Loucy (cell line): ENCODE measurements around the gene MEIS1.

Experiments
- H2AFZ ChIP-seq: fragments of 200-600 bp; sonication (generic); 2 replicates; pipeline ENCODE4 v1.6.0; 2016; ENCODE audit warnings: antibody characterized with exemption, mild to moderate bottlenecking, low read length, moderate library complexity
- H3F3A ChIP-seq: fragments of 200-600 bp; 2 replicates; pipeline ENCODE4 v1.6.0; 2016; ENCODE audit warnings: antibody characterized with exemption, low read depth, mild to moderate bottlenecking
- H3K27me3 ChIP-seq: fragments of 200-600 bp; sonication (generic); 2 replicates; pipeline ENCODE4 v1.6.1; 2014; ENCODE audit warnings: low read length, mild to moderate bottlenecking; ENCODE audit not compliant: insufficient read depth, poor library complexity, severe bottlenecking
- H3K36me3 ChIP-seq: fragments of 200-600 bp; sonication (generic); 2 replicates; pipeline ENCODE4 v1.6.1; 2016; ENCODE audit warnings: low read length; ENCODE audit not compliant: insufficient read depth
- H3K4me1 ChIP-seq: fragments of 200-600 bp; sonication (generic); 2 replicates; pipeline ENCODE4 v1.5.1; 2014; ENCODE audit warnings: low read length, mild to moderate bottlenecking; ENCODE audit not compliant: insufficient read depth, poor library complexity, severe bottlenecking
- H3K4me2 ChIP-seq: fragments of 200-600 bp; sonication (generic); 2 replicates; pipeline ENCODE4 v1.6.0; 2014; ENCODE audit warnings: antibody characterized with exemption, low read length, low read depth, mild to moderate bottlenecking; ENCODE audit not compliant: poor library complexity, severe bottlenecking
- H3K4me3 ChIP-seq: fragments of 200-600 bp; sonication (generic); 2 replicates; pipeline ENCODE4 v1.5.1; 2014; ENCODE audit warnings: low read length, mild to moderate bottlenecking, mixed read lengths; ENCODE audit not compliant: poor library complexity, severe bottlenecking
- H3K79me2 ChIP-seq: fragments of 200-600 bp; sonication (generic); 2 replicates; pipeline ENCODE4 v1.6.1; 2014; ENCODE audit warnings: low read length; ENCODE audit not compliant: insufficient read depth
- H3K9ac ChIP-seq: fragments of 200-600 bp; sonication (generic); 2 replicates; pipeline ENCODE4 v1.6.0; 2014; ENCODE audit warnings: mild to moderate bottlenecking, low read depth, low read length, moderate library complexity; ENCODE audit not compliant: poor library complexity, severe bottlenecking
- H3K9me2 ChIP-seq: fragments of 200-600 bp; sonication (generic); replicated peaks from 2 replicates; pipeline ENCODE4 v1.6.1; 2016; ENCODE audit warnings: low read depth, low read length, mixed read lengths
- H3K9me3 ChIP-seq: fragments of 200-600 bp; sonication (generic); 2 replicates; pipeline ENCODE4 v1.6.1; 2014; ENCODE audit warnings: mild to moderate bottlenecking, antibody characterized with exemption, low read length, low read depth; ENCODE audit not compliant: insufficient read depth
- H4K20me1 ChIP-seq: fragments of 200-600 bp; sonication (generic); 2 replicates; pipeline ENCODE4 v1.6.0; 2014; ENCODE audit warnings: antibody characterized with exemption, low read length, mild to moderate bottlenecking; ENCODE audit not compliant: insufficient read depth, poor library complexity, severe bottlenecking
- EZH2phosphoT487 ChIP-seq: fragments of 200-600 bp; IDR thresholded peaks from 2 replicates; pipeline ENCODE4 v1.6.1; 2018; ENCODE audit warnings: antibody characterized with exemption, mild to moderate bottlenecking, moderate library complexity, borderline replicate concordance
- TF ChIP-seq, protein P1 (sequence below): fragments of 200-600 bp; sonication (generic); conservative IDR thresholded peaks from 2 replicates; pipeline ENCODE4 v1.5.1; 2014; ENCODE audit warnings: mild to moderate bottlenecking, antibody characterized with exemption, low read length

Gene MEIS1

DNA sequence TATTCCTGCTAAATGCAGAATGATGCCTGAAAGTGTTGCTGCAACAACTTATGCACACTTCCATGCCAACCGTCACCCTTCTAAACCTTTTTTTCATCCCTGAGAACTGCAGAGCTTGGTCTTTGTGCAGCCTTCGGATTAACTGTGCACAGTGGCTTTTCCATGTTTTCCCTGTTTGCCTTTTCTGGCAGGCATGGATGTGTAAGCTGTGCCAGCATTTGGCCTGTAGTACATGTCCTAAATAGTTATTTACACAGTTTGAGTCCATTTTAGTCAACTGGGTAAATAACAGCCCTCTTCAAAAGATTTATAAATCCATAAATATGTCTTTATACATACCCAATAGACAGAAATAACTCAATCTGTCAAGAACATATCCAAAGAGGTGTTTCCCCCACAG lies 31.5 kb downstream of the MEIS1 start:
- Histone ChIP-seq H3K4me1 (no peaks in the 10 kb centered on the region), H3K9ac (no peak overlapping the region), H3K79me2 (no peaks in the 10 kb centered on the region), H2AFZ (no peak overlapping the region), H3K9me2 (no peaks in the 10 kb centered on the region), H3K4me2 (no peak overlapping the region), H3K27me3 (no peaks in the 10 kb centered on the region), H3K36me3 (no peaks in the 10 kb centered on the region), H3F3A (no peaks in the 10 kb centered on the region), H3K4me3 (no peak overlapping the region), H3K9me3 (no peaks in the 10 kb centered on the region), H4K20me1 (no peaks in the 10 kb centered on the region)
- TF ChIP-seq, protein P1, sequence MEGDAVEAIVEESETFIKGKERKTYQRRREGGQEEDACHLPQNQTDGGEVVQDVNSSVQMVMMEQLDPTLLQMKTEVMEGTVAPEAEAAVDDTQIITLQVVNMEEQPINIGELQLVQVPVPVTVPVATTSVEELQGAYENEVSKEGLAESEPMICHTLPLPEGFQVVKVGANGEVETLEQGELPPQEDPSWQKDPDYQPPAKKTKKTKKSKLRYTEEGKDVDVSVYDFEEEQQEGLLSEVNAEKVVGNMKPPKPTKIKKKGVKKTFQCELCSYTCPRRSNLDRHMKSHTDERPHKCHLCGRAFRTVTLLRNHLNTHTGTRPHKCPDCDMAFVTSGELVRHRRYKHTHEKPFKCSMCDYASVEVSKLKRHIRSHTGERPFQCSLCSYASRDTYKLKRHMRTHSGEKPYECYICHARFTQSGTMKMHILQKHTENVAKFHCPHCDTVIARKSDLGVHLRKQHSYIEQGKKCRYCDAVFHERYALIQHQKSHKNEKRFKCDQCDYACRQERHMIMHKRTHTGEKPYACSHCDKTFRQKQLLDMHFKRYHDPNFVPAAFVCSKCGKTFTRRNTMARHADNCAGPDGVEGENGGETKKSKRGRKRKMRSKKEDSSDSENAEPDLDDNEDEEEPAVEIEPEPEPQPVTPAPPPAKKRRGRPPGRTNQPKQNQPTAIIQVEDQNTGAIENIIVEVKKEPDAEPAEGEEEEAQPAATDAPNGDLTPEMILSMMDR = no peak
- TF ChIP-seq EZH2phosphoT487 = no peak

DNA sequence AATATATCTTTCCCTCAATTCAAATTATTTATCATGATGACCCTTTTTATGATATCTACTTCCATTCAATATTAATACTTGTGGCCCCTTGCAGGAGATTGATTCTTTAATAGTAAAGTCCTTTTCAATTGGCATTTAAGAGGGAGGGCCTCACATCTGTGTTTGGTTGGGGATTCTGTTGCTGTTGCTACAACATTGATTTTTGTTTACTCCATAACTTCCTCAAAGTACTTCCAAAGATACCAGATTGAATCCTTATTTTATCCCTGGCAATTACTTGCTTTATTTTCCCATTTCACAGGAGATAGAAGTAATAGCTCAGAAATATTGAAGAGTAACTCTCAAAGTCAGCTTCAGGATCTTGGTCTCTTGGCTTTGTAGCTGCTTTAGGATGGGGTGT lies 32.8 kb downstream of the MEIS1 start:
- Histone ChIP-seq H3K4me3 (no peak overlapping the region), H3K27me3 (no peaks in the 10 kb centered on the region), H3K4me2 (no peak overlapping the region), H3K9me3 (no peaks in the 10 kb centered on the region), H4K20me1 (no peaks in the 10 kb centered on the region), H3F3A (no peaks in the 10 kb centered on the region), H3K9ac (no peak overlapping the region), H2AFZ (no peak overlapping the region), H3K9me2 (no peaks in the 10 kb centered on the region), H3K4me1 (no peaks in the 10 kb centered on the region), H3K36me3 (no peaks in the 10 kb centered on the region), H3K79me2 (no peaks in the 10 kb centered on the region)
- TF ChIP-seq, protein P1 = no peak
- TF ChIP-seq EZH2phosphoT487 = no peak

DNA sequence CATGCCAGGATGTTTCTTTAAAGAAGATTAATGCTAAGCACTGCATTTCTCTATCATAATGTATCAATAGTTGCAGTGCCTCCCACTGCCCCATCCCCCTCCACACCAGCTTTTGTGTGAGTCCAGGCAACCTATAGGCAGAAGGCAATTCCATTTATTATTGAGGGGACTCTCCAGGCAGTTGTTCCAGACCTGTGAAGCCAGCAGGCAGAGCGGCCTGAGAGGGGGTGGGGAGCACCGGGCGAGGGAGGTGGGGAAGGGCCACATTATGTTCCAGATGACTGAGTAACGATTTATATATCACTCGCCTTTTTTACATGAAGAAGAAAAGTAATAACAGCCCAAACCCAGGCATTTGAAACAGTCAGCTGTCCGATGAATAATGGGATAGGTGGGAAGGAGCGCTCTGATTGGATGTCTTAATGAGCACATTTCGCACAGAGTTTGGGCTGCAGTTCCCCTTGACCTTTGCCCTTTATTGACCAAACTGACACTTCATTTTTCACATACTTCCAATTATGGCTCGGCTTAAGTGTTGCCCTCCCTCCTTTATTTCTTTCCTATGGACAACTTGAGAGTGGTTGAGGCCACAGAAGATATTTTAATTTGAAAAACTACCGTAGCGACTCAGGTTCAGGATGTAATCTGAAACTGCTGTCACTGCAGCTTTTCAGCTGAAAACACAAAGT lies 34.4 kb downstream of the MEIS1 start:
- TF ChIP-seq, protein P1 = no peak
- TF ChIP-seq EZH2phosphoT487 = no peak
- no peaks in the 10 kb centered on the region for H3K4me1 ChIP-seq
- no peaks in the 10 kb centered on the region for H3K9me2 ChIP-seq
- no peaks in the 10 kb centered on the region for H3K36me3 ChIP-seq
- no peaks in the 10 kb centered on the region for H3K9me3 ChIP-seq
- H4K20me1 ChIP-seq = no peaks in the 10 kb centered on the region
- H3K4me3 ChIP-seq = no peak overlapping the region
- no peaks in the 10 kb centered on the region for H3F3A ChIP-seq
- no peaks in the 10 kb centered on the region for H3K27me3 ChIP-seq
- H3K4me2 ChIP-seq = no peak overlapping the region
- H2AFZ ChIP-seq = no peak overlapping the region
- H3K79me2 ChIP-seq = no peaks in the 10 kb centered on the region
- H3K9ac ChIP-seq = no peak overlapping the region
